Liver (tissue), 9 donors: ENCODE measurements around the gene MELTF. TPM values are rescaled to one million over a fixed set of nuclear protein-coding genes. Genes with fewer than 3 reads are reported as not detected.

Experiments
- DNase-seq: peaks from one replicate; pipeline ENCODE4 v3.0.0-alpha.2; 2017; ENCODE audit warnings: low spot score
- H3K27ac ChIP-seq, 2 donors: one replicate each; pipeline ENCODE4 v1.7.0; 2013; ENCODE audit warnings: inconsistent platforms in 2 of 2, low read length in 2 of 2, control low read depth in 1 of 2, low read depth in 1 of 2, mild to moderate bottlenecking in 1 of 2
- H3K27me3 ChIP-seq, 4 donors: one replicate each; pipeline versions ENCODE4 v1.6.1 to v1.7.0; 2013; ENCODE audit warnings: low read length in 3 of 4, inconsistent platforms in 1 of 4, mild to moderate bottlenecking in 1 of 4, moderate library complexity in 1 of 4; ENCODE audit not compliant: control insufficient read depth in 4 of 4, insufficient read depth in 4 of 4
- H3K36me3 ChIP-seq, 4 donors: one replicate each; pipeline versions ENCODE4 v1.6.1 to v1.7.0; 2013; ENCODE audit warnings: low read length in 3 of 4, mild to moderate bottlenecking in 3 of 4, low read depth in 1 of 4, moderate library complexity in 1 of 4; ENCODE audit not compliant: control insufficient read depth in 4 of 4, insufficient read depth in 3 of 4
- H3K4me1 ChIP-seq, 4 donors: one replicate each; pipeline versions ENCODE4 v1.6.1 to v1.7.0; 2013; ENCODE audit warnings: low read length in 3 of 4, mild to moderate bottlenecking in 3 of 4, moderate library complexity in 1 of 4; ENCODE audit not compliant: control insufficient read depth in 4 of 4, insufficient read depth in 4 of 4
- H3K4me3 ChIP-seq, 3 donors: one replicate each; pipeline versions ENCODE4 v1.6.1 to v1.7.0; 2013; ENCODE audit warnings: low read length in 3 of 3, control low read depth in 1 of 3, low read depth in 1 of 3, mild to moderate bottlenecking in 1 of 3
- H3K9ac ChIP-seq, 2 donors: one replicate each; pipeline ENCODE4 v1.7.0; 2013; ENCODE audit warnings: low read length in 2 of 2, mild to moderate bottlenecking in 2 of 2, moderate library complexity in 2 of 2, control low read depth in 1 of 2, low read depth in 1 of 2
- H3K9me3 ChIP-seq, 4 donors: one replicate each; pipeline versions ENCODE4 v1.6.1 to v1.7.0; 2013; ENCODE audit warnings: low read length in 3 of 4; ENCODE audit not compliant: control insufficient read depth in 4 of 4
- CTCF ChIP-seq: fragments of 150-350 bp; IDR thresholded peaks from 2 replicates; pipeline ENCODE4 v1.5.1; 2017; ENCODE audit warnings: improper control_type of control experiment, low read depth, low read length; ENCODE audit not compliant: missing input control
- EGR1 ChIP-seq, 2 donors: IDR thresholded peaks; 2 replicates each; pipeline ENCODE4 v1.6.1; 2016 to 2018; ENCODE audit warnings: antibody characterized with exemption in 2 of 2, low read depth in 2 of 2
- FOXA1 ChIP-seq: IDR thresholded peaks from 2 replicates; pipeline ENCODE4 v1.6.1; 2016; ENCODE audit warnings: antibody characterized with exemption
- FOXA2 ChIP-seq: IDR thresholded peaks from 2 replicates; pipeline ENCODE4 v1.6.1; 2016; ENCODE audit warnings: antibody characterized with exemption
- GABPA ChIP-seq, 2 donors: IDR thresholded peaks in 1 of 2; conservative IDR thresholded peaks in 1 of 2; 2 replicates each; pipeline ENCODE4 v1.6.1; 2016; ENCODE audit warnings: antibody characterized with exemption in 2 of 2, mild to moderate bottlenecking in 1 of 2, moderate library complexity in 1 of 2
- HNF4A ChIP-seq, 2 donors: conservative IDR thresholded peaks; 2 replicates each; pipeline ENCODE4 v1.6.1; 2016; ENCODE audit warnings: antibody characterized with exemption in 2 of 2, mild to moderate bottlenecking in 2 of 2
- HNF4G ChIP-seq: IDR thresholded peaks from 2 replicates; pipeline ENCODE4 v1.6.1; 2016; ENCODE audit warnings: antibody characterized with exemption
- JUND ChIP-seq, 2 donors: IDR thresholded peaks; 2 replicates each; pipeline ENCODE4 v1.6.1; 2016; ENCODE audit warnings: antibody characterized with exemption in 2 of 2
- MAX ChIP-seq: IDR thresholded peaks from 2 replicates; pipeline ENCODE4 v1.6.1; 2016; ENCODE audit warnings: antibody characterized with exemption
- NR2F2 ChIP-seq: IDR thresholded peaks from 2 replicates; pipeline ENCODE4 v1.6.1; 2016; ENCODE audit warnings: antibody characterized with exemption
- RAD21 ChIP-seq, 2 donors: IDR thresholded peaks; 2 replicates each; pipeline ENCODE4 v1.6.1; 2016; ENCODE audit warnings: antibody characterized with exemption in 2 of 2, mild to moderate bottlenecking in 2 of 2
- REST ChIP-seq: IDR thresholded peaks from 2 replicates; pipeline ENCODE4 v1.6.1; 2016; ENCODE audit warnings: antibody characterized with exemption, mild to moderate bottlenecking
- RXRA ChIP-seq, 2 donors: IDR thresholded peaks; 2 replicates each; pipeline ENCODE4 v1.6.1; 2017 to 2018; ENCODE audit warnings: antibody characterized with exemption in 2 of 2, mild to moderate bottlenecking in 1 of 2
- SP1 ChIP-seq: IDR thresholded peaks from 2 replicates; pipeline ENCODE4 v1.6.1; 2018; ENCODE audit warnings: antibody characterized with exemption, mild to moderate bottlenecking
- TAF1 ChIP-seq: conservative IDR thresholded peaks from 2 replicates; pipeline ENCODE4 v1.6.1; 2016; ENCODE audit warnings: antibody characterized with exemption, mild to moderate bottlenecking
- YY1 ChIP-seq: IDR thresholded peaks from 2 replicates; pipeline ENCODE4 v1.6.1; 2016; ENCODE audit warnings: antibody characterized with exemption, mild to moderate bottlenecking
- WGBS: extraction: QIAGEN DNeasy Blood & Tissue Kit; methylation state at CpG from one replicate; pipeline ENCODE4 v1.1.7; 2013; 5-methylcytosine and 5-hydroxymethylcytosine counted together
- polyA plus RNA-seq, 2 donors: library from polyadenylated mRNA; stranded (reverse) in 1 of 2; unstranded in 1 of 2; fragments of 200-250 nt in 1 of 2; fragments of >200 nt in 1 of 2; fragmentation: Nextera tagmentation in 1 of 2; extraction: Ambion mirVana in 1 of 2; gene quantifications; one replicate each; pipeline versions ENCODE4 v1.2.1 to v1.2.3, GENCODE V29; 2013 to 2015
- total RNA-seq, 2 donors: library from RNA; depleted of rRNA; stranded (reverse); fragments of >200 nt; gene quantifications; one replicate each; pipeline ENCODE4 v1.2.3, GENCODE V29; 2014
- TF ChIP-seq, protein P1 (sequence below): IDR thresholded peaks from 2 replicates; pipeline ENCODE4 v1.6.1; 2016; ENCODE audit warnings: antibody characterized with exemption
- TF ChIP-seq, protein P2 (sequence below): IDR thresholded peaks from 2 replicates; pipeline ENCODE4 v1.6.1; 2016; ENCODE audit warnings: antibody characterized with exemption
- donor health status: healthy.
- donor health status: healthy.
- donor health status: healthy.
- donor health status: healthy.
- donor health status: healthy.

The MELTF gene
- total and polyA plus RNA-seq, 4 donors, result 0.14 to 1.2 (median 1.0) TPM

- no peak overlapping the region for H3K27ac ChIP-seq
- TF ChIP-seq HNF4A (conservative IDR thresholded peaks at IDR 0.05), result no peak
- TF ChIP-seq FOXA1, result no peak
- TF ChIP-seq REST, result no peak
- no peak for TF ChIP-seq NR2F2
- no peak for DNase-seq
- H3K9ac ChIP-seq, result no peak overlapping the region
- WGBS, result 86% methylated on average over 4 of the region's 4 CpGs
- no peaks in the 10 kb centered on the region for H3K9me3 ChIP-seq
- no peaks in the 10 kb centered on the region for H3K27me3 ChIP-seq
- peaks cover 0 to 3% (median 2%) of the 10 kb centered on the region in 4 donors for H3K4me1 ChIP-seq
- H3K4me3 ChIP-seq, result no peak overlapping the region
- H3K36me3 ChIP-seq, result no peaks in the 10 kb centered on the region
These were observed 54.3 kb downstream of the MELTF start for GRCh38 chr3:196975349-196975748.

GRCh38 chr3:196974661-196975060 lies 55.0 kb downstream of the MELTF start:
- H3K9ac ChIP-seq, result no peak overlapping the region
- WGBS, result 89% methylated on average over 5 of the region's 5 CpGs
- no peaks in the 10 kb centered on the region for H3K36me3 ChIP-seq
- H3K4me1 ChIP-seq, result peaks cover 0 to 4% (median 2%) of the 10 kb centered on the region in 4 donors
- no peak for DNase-seq
- no peak overlapping the region for H3K4me3 ChIP-seq
- no peak overlapping the region for H3K27ac ChIP-seq
- no peaks in the 10 kb centered on the region for H3K9me3 ChIP-seq
- TF ChIP-seq NR2F2 (no peak), CTCF (no peak), SP1 (no peak), HNF4A (conservative IDR thresholded peaks at IDR 0.05) (no peak), GABPA (IDR thresholded peaks at IDR 0.05 in 1 of 2, conservative IDR thresholded peaks at IDR 0.05 in 1 of 2) (no peak), FOXA1 (no peak), JUND (IDR thresholded peaks at IDR 0.05) (no peak), RAD21 (IDR thresholded peaks at IDR 0.05) (no peak), YY1 (no peak), MAX (no peak), FOXA2 (no peak), HNF4G (no peak), REST (no peak), EGR1 (IDR thresholded peaks at IDR 0.05; ENCODE audit: low read depth in 2 of 2) (no peak), TAF1 (no peak), RXRA (IDR thresholded peaks at IDR 0.05) (no peak)
- TF ChIP-seq, protein P1, sequence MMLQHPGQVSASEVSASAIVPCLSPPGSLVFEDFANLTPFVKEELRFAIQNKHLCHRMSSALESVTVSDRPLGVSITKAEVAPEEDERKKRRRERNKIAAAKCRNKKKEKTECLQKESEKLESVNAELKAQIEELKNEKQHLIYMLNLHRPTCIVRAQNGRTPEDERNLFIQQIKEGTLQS, result no peak
- TF ChIP-seq, protein P2, sequence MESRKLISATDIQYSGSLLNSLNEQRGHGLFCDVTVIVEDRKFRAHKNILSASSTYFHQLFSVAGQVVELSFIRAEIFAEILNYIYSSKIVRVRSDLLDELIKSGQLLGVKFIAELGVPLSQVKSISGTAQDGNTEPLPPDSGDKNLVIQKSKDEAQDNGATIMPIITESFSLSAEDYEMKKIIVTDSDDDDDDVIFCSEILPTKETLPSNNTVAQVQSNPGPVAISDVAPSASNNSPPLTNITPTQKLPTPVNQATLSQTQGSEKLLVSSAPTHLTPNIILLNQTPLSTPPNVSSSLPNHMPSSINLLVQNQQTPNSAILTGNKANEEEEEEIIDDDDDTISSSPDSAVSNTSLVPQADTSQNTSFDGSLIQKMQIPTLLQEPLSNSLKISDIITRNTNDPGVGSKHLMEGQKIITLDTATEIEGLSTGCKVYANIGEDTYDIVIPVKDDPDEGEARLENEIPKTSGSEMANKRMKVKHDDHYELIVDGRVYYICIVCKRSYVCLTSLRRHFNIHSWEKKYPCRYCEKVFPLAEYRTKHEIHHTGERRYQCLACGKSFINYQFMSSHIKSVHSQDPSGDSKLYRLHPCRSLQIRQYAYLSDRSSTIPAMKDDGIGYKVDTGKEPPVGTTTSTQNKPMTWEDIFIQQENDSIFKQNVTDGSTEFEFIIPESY, result no peak
- H3K27me3 ChIP-seq, result no peaks in the 10 kb centered on the region
